Ureter (tissue), 1 donor: ENCODE measurements around the gene GRIK1. TPM values are rescaled to one million over a fixed set of nuclear protein-coding genes. Genes with fewer than 3 reads are reported as not detected.

Source experiments
- DNase-seq: peaks from one replicate; pipeline ENCODE4 v3.0.0-alpha.2; 2020; ENCODE audit warnings: low spot score
- total RNA-seq: library from RNA; stranded (reverse); gene quantifications from one replicate; pipeline ENCODE4 v1.2.4, GENCODE V29; 2023
- donor health status: DM: yes; HTN: yes; CAD: no.

The GRIK1 gene
- total RNA-seq, 1 donor from 2014 or later = 0.49 TPM

DNA sequence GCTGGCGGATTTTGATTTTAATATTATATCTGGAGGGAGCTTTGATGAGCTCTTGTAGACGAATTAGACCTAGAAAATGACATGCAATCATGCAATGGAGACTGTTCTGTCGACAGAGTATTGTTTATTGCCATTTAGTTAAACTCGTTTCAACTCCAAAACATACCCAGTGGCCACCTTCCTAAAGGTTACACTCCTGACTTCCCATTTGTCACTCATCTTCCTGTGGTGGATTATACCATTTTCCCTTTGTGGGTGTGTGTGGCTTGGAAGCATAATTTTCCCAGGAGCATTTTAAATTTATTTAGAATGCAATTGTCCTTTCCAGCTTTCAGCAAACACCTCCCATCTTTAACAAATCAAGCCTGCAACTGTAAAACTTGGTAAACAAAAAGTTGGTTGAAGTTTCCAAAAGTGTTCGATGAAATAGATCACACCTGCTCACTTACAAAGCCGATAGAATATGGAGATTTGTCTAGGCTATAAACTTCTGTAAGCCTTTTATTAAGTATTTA is 266.6 kb downstream of the GRIK1 start:
- no peak for DNase-seq

DNA sequence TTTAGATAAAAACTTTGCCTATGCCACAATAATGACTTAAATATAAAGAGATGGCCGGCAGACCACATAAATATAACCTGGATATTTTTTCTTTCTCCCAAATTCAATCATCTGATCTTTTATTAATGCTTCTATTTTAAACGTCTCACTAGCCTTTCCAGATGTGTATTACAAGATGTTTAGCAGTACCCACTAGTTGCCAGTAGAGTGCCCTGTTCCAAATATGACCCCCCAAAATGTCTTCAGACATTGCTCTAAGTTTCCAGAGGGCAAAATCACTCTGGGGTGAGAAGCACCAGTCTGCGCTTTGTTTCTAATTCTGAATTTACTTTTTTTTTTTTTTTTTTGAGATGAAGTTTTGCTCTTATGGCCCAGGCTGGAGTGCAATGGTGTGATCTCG is 268.1 kb downstream of the GRIK1 start:
- DNase-seq = no peak

GRCh38 chr21:29670228-29670627 is 269.6 kb downstream of the GRIK1 start:
- DNase-seq = no peak

DNA sequence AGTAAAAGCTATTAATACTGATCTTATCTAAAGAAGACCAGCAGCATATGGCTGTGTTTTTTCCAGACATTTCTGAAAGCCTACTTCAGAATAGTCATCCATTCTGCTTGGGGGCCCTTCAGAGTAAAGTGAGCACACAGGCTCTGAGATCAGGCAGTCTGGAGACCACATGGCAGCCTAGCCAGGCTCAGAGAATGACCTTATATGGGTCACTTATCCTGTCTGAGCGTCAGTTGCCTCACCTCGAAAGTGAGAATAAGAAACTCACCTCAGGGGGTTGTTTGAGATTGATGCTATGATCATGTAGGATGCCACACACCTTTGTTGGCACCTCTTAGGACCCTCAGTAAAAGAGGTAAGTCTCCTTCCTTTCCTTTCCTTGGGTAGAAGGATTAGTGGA is 270.4 kb downstream of the GRIK1 start:
- DNase-seq = no peak

GRCh38 chr21:29667651-29668050 is 272.1 kb downstream of the GRIK1 start:
- no peak for DNase-seq

DNA sequence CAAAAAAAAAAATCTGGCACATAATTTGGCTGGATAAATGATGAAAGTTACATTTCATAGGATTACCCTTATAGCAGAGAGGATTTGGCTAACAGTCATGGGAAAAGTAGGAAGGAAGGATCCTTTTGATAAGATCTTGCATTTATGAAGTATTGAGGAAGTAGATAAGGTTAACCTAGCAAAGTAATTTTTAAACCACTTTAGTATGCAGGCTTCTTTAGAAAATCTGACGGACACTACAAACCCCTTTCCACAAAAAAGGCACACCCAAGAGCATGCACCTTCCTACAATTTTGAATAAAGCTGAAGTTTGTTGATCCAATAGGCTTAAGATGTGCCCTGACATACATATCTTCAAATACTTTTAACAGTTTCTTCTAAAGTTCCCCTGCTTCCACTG is 275.2 kb downstream of the GRIK1 start:
- DNase-seq = no peak

GRCh38 chr21:29661672-29662442 is 277.9 kb downstream of the GRIK1 start:
- DNase-seq = no peak

- no peak for DNase-seq
These were observed 279.6 kb downstream of the GRIK1 start for GRCh38 chr21:29660047-29660720.

DNA sequence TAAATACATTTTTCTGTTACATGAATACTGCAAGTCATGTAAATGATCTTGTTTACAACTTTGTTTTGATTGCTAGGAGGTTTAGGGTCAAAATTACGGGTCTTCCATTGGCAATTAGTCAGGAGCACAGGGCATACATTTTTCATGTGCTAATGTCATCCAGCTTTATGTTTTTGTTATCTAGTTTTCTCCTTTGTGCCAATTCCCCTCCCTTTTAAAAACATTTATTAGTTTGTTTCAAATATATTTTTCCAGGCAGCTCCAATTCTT is 280.9 kb downstream of the GRIK1 start:
- DNase-seq = no peak

- DNase-seq = no peak
These were observed 281.4 kb downstream of the GRIK1 start for GRCh38 chr21:29658177-29658933.

DNA sequence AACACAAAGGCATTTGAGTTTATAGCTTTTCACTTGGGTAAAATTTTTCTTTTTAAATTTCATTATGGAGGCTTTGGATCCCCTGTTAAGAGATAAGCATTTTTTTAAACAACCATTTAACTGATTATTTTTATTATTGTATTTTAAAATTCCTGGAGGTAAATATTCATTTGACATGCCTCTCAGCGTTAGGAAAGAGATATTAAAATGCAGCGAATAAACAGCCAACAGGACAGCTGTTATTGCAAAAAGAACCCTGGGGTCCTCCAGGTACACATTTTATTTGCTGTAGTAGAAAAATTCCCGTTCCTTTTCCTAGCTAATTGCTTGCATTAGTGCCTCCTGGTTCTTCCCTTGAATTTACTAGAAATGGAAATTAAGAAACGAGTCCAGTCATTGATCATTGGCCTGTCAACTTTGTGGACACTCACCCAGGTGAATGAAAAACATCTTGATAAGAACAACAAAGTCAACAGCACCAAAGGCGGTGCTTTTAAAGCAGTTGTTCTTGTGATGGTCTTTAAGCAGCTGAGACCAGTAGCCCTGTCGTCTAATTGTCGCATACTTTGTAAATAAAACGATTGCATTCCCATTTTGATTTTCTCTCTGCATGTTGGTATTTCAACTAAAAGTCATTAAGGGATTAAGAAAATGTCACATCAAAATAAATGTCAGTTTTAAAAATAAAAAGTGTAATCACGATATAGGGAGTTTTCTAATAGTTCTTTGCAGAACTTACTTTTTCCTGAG is 282.4 kb downstream of the GRIK1 start:
- no peak for DNase-seq

DNA sequence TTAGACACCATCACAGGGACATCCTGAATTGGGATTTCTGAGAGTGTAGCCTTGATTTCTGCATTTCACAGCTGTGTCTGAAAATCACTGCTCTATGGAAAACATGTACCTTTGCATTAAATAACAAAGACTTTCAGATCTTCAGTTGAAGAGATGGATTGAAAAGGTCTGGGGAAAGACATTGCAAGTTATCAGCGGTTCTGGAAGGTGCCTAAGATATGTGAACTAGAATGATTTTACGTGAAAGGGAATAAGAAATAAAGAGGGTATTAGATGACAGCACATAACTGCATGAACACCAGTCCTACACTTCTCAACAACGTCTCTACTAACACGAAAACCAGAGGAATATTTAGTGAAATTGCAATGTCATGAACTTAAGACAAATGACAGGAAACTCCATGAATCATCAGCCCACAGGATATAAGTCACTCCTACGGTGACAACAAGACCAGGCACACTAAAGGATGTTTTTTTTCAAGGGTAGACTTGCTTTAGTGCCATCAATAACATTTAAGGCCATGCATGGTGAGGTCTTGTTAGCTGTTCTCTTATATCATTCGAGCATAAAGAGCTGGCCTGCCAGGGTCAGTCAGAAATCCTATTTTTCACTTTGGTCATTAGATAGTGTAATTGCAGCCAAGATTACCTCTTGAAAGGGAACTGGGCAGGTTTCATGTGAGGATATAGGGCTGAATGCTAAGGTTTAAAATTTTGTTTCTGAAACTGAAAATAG is 283.1 kb downstream of the GRIK1 start:
- no peak for DNase-seq

DNA sequence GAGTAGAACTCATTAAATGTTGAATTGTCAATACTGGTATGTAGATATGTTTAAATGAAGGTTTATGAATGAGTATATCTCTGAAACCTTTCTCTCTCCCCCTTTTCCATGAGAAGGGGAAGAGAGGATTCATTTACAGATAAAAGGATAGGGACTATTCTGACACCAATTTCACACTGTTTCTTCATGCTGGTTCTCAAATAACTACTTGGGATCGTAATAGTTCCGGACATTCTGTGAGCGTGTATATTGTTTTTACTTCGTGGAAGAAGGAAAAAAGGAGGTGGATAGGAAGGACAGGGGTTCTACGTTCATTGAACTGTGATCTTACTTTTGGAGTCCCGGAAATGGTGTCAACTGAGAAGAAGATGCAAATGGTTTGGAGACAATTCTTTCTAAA is 284.2 kb downstream of the GRIK1 start:
- no peak for DNase-seq

DNA sequence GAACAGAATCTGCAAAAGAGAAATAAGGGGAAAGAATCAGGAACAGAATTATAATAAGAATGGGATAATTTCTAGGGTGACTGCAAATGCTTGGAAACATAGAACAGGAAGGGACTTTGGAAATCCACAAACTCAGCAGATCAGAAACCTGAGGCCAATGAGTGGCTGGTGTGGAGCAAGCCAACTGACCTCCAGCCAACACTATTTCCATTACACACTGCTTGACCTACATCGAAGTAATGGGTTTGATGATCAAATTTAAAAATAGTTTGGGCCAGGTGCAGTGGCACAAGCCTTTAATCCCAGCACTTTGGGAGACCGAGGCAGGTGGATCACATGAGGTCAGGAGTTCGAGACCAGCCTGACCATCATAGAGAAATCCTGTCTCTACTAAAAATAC is 284.9 kb downstream of the GRIK1 start:
- DNase-seq = no peak

DNA sequence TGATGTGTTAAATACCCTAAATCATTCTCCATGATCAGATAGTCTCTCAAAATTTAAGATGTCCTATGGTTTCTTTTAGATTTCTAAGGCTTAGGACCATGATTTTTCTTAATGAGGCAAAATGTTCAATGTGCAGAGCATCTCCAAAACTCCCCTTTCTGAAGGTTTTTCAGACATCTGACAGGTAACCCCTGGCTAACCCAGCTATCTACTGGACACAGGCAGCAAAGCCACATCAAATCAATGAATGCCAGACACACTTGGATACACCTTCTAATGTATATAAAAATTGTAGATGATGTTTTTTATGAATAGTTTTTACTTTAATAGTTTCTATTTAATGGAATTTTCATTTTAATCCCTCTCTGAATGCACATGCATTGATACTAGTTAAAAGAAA is 285.6 kb downstream of the GRIK1 start:
- no peak for DNase-seq

DNA sequence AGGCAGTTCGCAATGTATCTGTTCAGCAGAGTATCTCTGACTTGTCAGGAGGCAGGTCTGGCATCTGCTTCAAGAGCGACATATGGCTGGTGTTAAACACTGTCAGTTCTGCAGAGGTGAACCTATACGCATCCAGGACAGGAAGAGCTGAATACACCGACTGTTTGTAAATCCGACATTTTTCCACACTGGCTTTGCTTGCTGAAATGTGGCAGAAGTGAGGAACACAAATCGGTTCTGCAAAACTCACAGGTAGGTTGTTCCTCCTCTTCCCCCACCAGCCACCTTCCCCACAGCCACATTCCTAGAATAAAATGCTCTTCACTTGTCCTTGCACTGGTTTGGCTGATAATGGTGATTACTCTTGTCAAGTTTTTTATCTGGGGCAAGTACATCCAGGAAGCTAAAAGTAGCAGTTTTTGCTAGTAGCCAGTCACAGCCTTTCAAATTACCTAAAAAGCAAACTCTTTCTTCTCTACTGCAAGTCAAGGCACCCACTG is 289.2 kb downstream of the GRIK1 start:
- DNase-seq = no peak

- DNase-seq = no peak
These were observed 290.4 kb downstream of the GRIK1 start for GRCh38 chr21:29649406-29649814.

- no peak for DNase-seq
These were observed 291.0 kb downstream of the GRIK1 start for GRCh38 chr21:29648710-29649240.

GRCh38 chr21:29647353-29647781 is 292.4 kb downstream of the GRIK1 start:
- DNase-seq = no peak

DNA sequence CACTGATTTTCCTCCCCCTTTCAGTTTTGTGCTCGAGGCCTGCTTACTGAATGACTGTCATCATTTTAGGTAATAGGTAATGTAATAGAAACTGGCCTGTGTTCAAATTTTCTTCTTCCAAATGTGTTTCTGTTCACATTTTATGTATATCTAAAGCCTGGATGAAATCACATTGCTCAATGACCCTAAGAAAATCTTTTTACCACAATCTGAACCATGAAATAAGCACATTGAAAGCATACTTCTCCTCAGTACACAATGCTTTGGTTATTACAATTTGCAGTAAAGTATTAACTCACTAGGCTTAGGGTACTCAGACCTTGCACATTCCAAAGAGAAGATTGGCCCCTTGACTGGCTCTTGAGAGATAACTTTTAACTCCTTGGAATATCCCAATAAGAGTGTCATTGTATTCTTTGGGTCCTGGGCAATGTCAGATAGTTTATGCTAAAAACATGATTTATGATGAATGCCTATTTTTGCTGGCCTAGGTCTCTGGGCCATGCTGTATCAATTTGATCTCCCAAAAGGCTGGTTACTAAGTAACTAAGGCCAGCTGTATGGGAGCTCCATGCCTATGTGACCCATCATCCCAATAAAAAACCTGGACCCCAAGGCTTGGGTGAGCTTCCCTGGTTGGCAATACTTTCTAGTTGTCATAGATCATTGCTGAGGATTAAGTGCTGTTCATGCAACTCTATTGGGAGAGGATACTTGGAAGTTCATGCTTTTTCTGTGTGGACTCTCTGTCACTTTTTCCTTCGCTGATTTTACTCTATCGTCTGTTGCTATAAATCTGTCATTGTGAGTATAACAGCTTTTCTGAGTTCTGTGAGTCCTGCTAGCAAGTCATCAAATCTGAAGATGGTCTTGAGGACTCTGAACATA is 293.9 kb downstream of the GRIK1 start:
- DNase-seq = no peak
